HepG2 (cell line): ENCODE data around the gene RNU7-1. TPM values are rescaled to one million over a fixed set of nuclear protein-coding genes. Genes with fewer than 3 reads are reported as not detected.

Experiments
- DPF2 ChIP-seq: sonication (generic); formaldehyde crosslinking; IDR thresholded peaks from 2 replicates; pipeline ENCODE4 v1.4.0; 2020; ENCODE audit warnings: mild to moderate bottlenecking, low read depth, missing genetic modification reagents, borderline replicate concordance
- HDAC6 ChIP-seq: fragments of 200-600 bp; sonication (generic); IDR thresholded peaks from 2 replicates; pipeline ENCODE4 v1.7.0; 2017; ENCODE audit warnings: mild to moderate bottlenecking, antibody characterized with exemption, low read length, low read depth
- NKX3-1 ChIP-seq: sonication (generic); formaldehyde crosslinking; IDR thresholded peaks from 2 replicates; pipeline ENCODE4 v1.5.0; 2020; ENCODE audit warnings: missing genetic modification reagents
- NPAS2 ChIP-seq: sonication (generic); formaldehyde crosslinking; IDR thresholded peaks from 2 replicates; pipeline ENCODE4 v1.8.0; 2022; ENCODE audit warnings: mild to moderate bottlenecking, missing genetic modification reagents, borderline replicate concordance
- NR2F1 ChIP-seq, 2 experiments: fragments of 450-650 bp in 1 of 2; formaldehyde crosslinking in 1 of 2; IDR thresholded peaks; 2 replicates each; pipeline versions ENCODE4 v1.5.0 to v1.6.1; 2016 to 2020; ENCODE audit warnings: mild to moderate bottlenecking in 1 of 2, missing compliant biosample characterization in 1 of 2, missing genetic modification reagents in 1 of 2, moderate library complexity in 1 of 2
- PHB2 ChIP-seq: fragments of 450-650 bp; IDR thresholded peaks from 2 replicates; pipeline ENCODE4 v1.6.1; 2018; ENCODE audit not compliant: partially characterized antibody
- TBP ChIP-seq: sonication (generic); formaldehyde crosslinking; IDR thresholded peaks from 2 replicates; pipeline ENCODE4 v1.5.0; 2020; ENCODE audit warnings: missing genetic modification reagents
- ZC3H4 ChIP-seq: sonication (generic); formaldehyde crosslinking; IDR thresholded peaks from 2 replicates; pipeline ENCODE4 v1.4.0; 2020; ENCODE audit warnings: missing genetic modification reagents, borderline replicate concordance
- ZFP82 ChIP-seq: sonication (generic); formaldehyde crosslinking; IDR thresholded peaks from 2 replicates; pipeline ENCODE4 v1.5.1; 2020; ENCODE audit warnings: mild to moderate bottlenecking, missing genetic modification reagents, borderline replicate concordance
- ZNF136 ChIP-seq: sonication (generic); formaldehyde crosslinking; IDR thresholded peaks from 2 replicates; pipeline ENCODE4 v1.8.1; 2022; ENCODE audit warnings: low read depth, mild to moderate bottlenecking, moderate library complexity, missing genetic modification reagents
- ZNF17 ChIP-seq: sonication (generic); formaldehyde crosslinking; IDR thresholded peaks from 2 replicates; pipeline ENCODE4 v1.5.0; 2020; ENCODE audit warnings: mild to moderate bottlenecking, missing genetic modification reagents
- ZNF432 ChIP-seq: sonication (generic); formaldehyde crosslinking; IDR thresholded peaks from 2 replicates; pipeline ENCODE4 v1.5.0; 2020; ENCODE audit warnings: missing genetic modification reagents, mild to moderate bottlenecking, borderline replicate concordance
- ZNF563 ChIP-seq: sonication (generic); formaldehyde crosslinking; IDR thresholded peaks from 2 replicates; pipeline ENCODE4 v1.8.0; 2022; ENCODE audit warnings: mild to moderate bottlenecking, moderate library complexity, missing genetic modification reagents
- ZNF678 ChIP-seq: sonication (generic); formaldehyde crosslinking; IDR thresholded peaks from 2 replicates; pipeline ENCODE4 v1.4.0; 2020; ENCODE audit warnings: mild to moderate bottlenecking, missing genetic modification reagents
- ZNF703 ChIP-seq: sonication (generic); formaldehyde crosslinking; IDR thresholded peaks from 2 replicates; pipeline ENCODE4 v1.5.1; 2020; ENCODE audit warnings: missing genetic modification reagents, mild to moderate bottlenecking, moderate library complexity, borderline replicate concordance
- ZNF788 ChIP-seq: sonication (generic); formaldehyde crosslinking; IDR thresholded peaks from 2 replicates; pipeline ENCODE4 v1.5.0; 2020; ENCODE audit warnings: mild to moderate bottlenecking, missing genetic modification reagents, borderline replicate concordance
- ZNF816 ChIP-seq: sonication (generic); formaldehyde crosslinking; IDR thresholded peaks from 2 replicates; pipeline ENCODE4 v1.8.0; 2022; ENCODE audit warnings: missing genetic modification reagents, mild to moderate bottlenecking, borderline replicate concordance
- polyA plus RNA-seq, 8 experiments: library from polyadenylated mRNA; depleted of rRNA in 3 of 8; stranded (reverse) in 7 of 8; unstranded in 1 of 8; fragments of >200 nt; fragmentation: Illumina TruSeq in 4 of 8; extraction: Trizol in 4 of 8; gene quantifications; 2 replicates each; pipeline versions ENCODE4 v1.2.1 to v1.2.3, GENCODE V29; 2011 to 2016; ENCODE audit warnings: low read depth in 4 of 8, missing spikeins in 1 of 8, mixed read lengths in 1 of 8; ENCODE audit not compliant: insufficient read depth in 1 of 8
- total RNA-seq, 5 experiments: library from RNA; depleted of rRNA; stranded (reverse); fragments of >200 nt; fragmentation: Illumina TruSeq; extraction: Trizol; gene quantifications; 2 replicates each; pipeline ENCODE4 v1.2.3, GENCODE V29; 2016; ENCODE audit warnings: low read depth in 1 of 5
- TF ChIP-seq, protein P1 (sequence below): conservative IDR thresholded peaks from 2 replicates; pipeline ENCODE4 v1.6.1; 2018; ENCODE audit warnings: missing genetic modification reagents
- TF ChIP-seq, protein P2 (sequence below): sonication (generic); formaldehyde crosslinking; IDR thresholded peaks from 2 replicates; pipeline ENCODE4 v1.8.0; 2022; ENCODE audit warnings: mild to moderate bottlenecking, missing genetic modification reagents, borderline replicate concordance
- TF ChIP-seq, protein P3 (sequence below): sonication (generic); formaldehyde crosslinking; IDR thresholded peaks from 2 replicates; pipeline ENCODE4 v1.5.0; 2020; ENCODE audit warnings: mild to moderate bottlenecking, missing genetic modification reagents, moderate library complexity
- TF ChIP-seq, protein P4 (sequence below): sonication (generic); formaldehyde crosslinking; IDR thresholded peaks from 2 replicates; pipeline ENCODE4 v1.8.0; 2023; ENCODE audit warnings: mild to moderate bottlenecking, missing genetic modification reagents
- TF ChIP-seq, protein P5 (sequence below): sonication (generic); formaldehyde crosslinking; IDR thresholded peaks from 2 replicates; pipeline ENCODE4 v1.5.0; 2020; ENCODE audit warnings: missing genetic modification reagents
- TF ChIP-seq, protein P6 (sequence below): sonication (generic); formaldehyde crosslinking; IDR thresholded peaks from 2 replicates; pipeline ENCODE4 v1.4.0; 2020; ENCODE audit warnings: mild to moderate bottlenecking, low read depth, missing genetic modification reagents

RNU7-1 gene
- total and polyA plus RNA-seq, 2 of the 13 experiments (the other 11 are each of a cell fraction or from before 2014, with no cell fraction given) = not detected

DNA sequence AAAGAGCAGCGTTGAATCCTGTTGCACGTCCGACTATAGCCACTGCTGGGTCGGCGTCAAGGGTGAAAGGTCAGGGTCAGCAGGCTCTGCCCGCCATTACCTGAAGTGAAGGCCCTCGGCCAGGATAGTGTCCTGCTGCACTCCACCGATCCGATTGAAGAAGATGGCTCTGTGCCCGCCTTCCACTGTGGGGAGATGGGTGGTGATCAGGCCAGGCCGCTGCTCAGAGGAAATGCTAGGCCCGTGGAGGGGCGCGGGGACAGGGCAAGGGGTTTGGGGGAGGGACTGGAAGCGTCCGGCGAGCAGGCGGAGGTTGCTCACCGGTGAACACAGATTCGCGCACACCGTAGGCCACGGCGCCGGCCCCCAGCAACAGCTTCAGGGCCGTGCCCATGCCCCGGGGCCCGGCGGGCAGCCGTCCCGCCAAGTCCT, 26.5 kb downstream of the RNU7-1 start (continued):
- TF ChIP-seq NR2F1 (CRISPR knock-in tag; IDR thresholded peaks at IDR 0.05) (peak; percentile 85 to 86), HDAC6 (no peak), NPAS2 (no peak), ZNF703 (CRISPR knock-in tag) (0 out of 2 replicates have a peak, but pooled peaks have one; percentile 7), ZNF678 (0 out of 2 replicates have a peak, but pooled peaks have one; percentile 62), DPF2 (CRISPR knock-in tag) (no peak), ZNF788 (CRISPR knock-in tag) (no peak), ZNF816 (peak; percentile 65; the same call in 1 of the 2 replicates), ZNF432 (CRISPR knock-in tag) (peak; percentile 69; the same call in 1 of the 2 replicates), PHB2 (no peak), ZNF17 (CRISPR knock-in tag) (no peak), TBP (CRISPR knock-in tag) (no peak), NKX3-1 (CRISPR knock-in tag) (no peak), ZFP82 (CRISPR knock-in tag) (no peak), ZC3H4 (peak; percentile 92), ZNF136 (CRISPR knock-in tag) (no peak), ZNF563 (peak; percentile 51; the same call in 1 of the 2 replicates)
- TF ChIP-seq, protein P1, sequence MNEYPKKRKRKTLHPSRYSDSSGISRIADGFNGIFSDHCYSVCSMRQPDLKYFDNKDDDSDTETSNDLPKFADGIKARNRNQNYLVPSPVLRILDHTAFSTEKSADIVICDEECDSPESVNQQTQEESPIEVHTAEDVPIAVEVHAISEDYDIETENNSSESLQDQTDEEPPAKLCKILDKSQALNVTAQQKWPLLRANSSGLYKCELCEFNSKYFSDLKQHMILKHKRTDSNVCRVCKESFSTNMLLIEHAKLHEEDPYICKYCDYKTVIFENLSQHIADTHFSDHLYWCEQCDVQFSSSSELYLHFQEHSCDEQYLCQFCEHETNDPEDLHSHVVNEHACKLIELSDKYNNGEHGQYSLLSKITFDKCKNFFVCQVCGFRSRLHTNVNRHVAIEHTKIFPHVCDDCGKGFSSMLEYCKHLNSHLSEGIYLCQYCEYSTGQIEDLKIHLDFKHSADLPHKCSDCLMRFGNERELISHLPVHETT = no peak
- TF ChIP-seq, protein P2, sequence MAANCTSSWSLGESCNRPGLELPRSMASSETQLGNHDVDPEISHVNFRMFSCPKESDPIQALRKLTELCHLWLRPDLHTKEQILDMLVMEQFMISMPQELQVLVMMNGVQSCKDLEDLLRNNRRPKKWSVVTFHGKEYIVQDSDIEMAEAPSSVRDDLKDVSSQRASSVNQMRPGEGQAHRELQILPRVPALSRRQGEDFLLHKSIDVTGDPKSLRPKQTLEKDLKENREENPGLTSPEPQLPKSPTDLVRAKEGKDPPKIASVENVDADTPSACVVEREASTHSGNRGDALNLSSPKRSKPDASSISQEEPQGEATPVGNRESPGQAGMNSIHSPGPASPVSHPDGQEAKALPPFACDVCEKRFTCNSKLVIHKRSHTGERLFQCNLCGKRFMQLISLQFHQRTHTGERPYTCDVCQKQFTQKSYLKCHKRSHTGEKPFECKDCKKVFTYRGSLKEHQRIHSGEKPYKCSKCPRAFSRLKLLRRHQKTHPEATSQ = no peak
- TF ChIP-seq, protein P3, sequence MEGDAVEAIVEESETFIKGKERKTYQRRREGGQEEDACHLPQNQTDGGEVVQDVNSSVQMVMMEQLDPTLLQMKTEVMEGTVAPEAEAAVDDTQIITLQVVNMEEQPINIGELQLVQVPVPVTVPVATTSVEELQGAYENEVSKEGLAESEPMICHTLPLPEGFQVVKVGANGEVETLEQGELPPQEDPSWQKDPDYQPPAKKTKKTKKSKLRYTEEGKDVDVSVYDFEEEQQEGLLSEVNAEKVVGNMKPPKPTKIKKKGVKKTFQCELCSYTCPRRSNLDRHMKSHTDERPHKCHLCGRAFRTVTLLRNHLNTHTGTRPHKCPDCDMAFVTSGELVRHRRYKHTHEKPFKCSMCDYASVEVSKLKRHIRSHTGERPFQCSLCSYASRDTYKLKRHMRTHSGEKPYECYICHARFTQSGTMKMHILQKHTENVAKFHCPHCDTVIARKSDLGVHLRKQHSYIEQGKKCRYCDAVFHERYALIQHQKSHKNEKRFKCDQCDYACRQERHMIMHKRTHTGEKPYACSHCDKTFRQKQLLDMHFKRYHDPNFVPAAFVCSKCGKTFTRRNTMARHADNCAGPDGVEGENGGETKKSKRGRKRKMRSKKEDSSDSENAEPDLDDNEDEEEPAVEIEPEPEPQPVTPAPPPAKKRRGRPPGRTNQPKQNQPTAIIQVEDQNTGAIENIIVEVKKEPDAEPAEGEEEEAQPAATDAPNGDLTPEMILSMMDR (CRISPR knock-in tag) = no peak
- TF ChIP-seq, protein P4, sequence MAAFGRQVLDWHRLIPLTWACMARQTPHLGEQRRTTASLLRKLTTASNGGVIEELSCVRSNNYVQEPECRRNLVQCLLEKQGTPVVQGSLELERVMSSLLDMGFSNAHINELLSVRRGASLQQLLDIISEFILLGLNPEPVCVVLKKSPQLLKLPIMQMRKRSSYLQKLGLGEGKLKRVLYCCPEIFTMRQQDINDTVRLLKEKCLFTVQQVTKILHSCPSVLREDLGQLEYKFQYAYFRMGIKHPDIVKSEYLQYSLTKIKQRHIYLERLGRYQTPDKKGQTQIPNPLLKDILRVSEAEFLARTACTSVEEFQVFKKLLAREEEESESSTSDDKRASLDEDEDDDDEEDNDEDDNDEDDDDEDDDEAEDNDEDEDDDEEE = 0 out of 2 replicates have a peak, but pooled peaks have one; percentile 21
- TF ChIP-seq, protein P5, sequence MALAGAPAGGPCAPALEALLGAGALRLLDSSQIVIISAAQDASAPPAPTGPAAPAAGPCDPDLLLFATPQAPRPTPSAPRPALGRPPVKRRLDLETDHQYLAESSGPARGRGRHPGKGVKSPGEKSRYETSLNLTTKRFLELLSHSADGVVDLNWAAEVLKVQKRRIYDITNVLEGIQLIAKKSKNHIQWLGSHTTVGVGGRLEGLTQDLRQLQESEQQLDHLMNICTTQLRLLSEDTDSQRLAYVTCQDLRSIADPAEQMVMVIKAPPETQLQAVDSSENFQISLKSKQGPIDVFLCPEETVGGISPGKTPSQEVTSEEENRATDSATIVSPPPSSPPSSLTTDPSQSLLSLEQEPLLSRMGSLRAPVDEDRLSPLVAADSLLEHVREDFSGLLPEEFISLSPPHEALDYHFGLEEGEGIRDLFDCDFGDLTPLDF (CRISPR knock-in tag) = no peak
- TF ChIP-seq, protein P6, sequence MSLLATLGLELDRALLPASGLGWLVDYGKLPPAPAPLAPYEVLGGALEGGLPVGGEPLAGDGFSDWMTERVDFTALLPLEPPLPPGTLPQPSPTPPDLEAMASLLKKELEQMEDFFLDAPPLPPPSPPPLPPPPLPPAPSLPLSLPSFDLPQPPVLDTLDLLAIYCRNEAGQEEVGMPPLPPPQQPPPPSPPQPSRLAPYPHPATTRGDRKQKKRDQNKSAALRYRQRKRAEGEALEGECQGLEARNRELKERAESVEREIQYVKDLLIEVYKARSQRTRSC (CRISPR knock-in tag) = 0 out of 2 replicates have a peak, but pooled peaks have one; percentile 51
